SK-N-SH treated with all-trans-retinoic acid at 6 μM for 48 hours (cell line): ENCODE results near the gene BAG3.

Experiments used
- ATAC-seq: fragments of 200-7000 bp; cut with Tn5 transposase; 3 replicates; pipeline ENCODE4 v1.9.1; 2020; ENCODE audit warnings: mild to moderate bottlenecking, moderate library complexity
- ARNTL ChIP-seq: fragments of 450-650 bp; formaldehyde crosslinking; IDR thresholded peaks from 2 replicates; pipeline ENCODE4 v1.5.0; 2020; ENCODE audit warnings: low read depth, mild to moderate bottlenecking, moderate library complexity, borderline replicate concordance
- BACH2 ChIP-seq: fragments of 250-450 bp; sonication (Bioruptor Pico); IDR thresholded peaks from 2 replicates; pipeline ENCODE4 v1.9.0; 2021; ENCODE audit warnings: mild to moderate bottlenecking, borderline replicate concordance
- CSDC2 ChIP-seq: fragments of 250-450 bp; sonication (Bioruptor Pico); IDR thresholded peaks from 2 replicates; pipeline ENCODE4 v1.5.0; 2020; ENCODE audit warnings: mild to moderate bottlenecking, moderate library complexity
- GLIS3 ChIP-seq: fragments of 250-450 bp; sonication (Bioruptor Pico); IDR thresholded peaks from 2 replicates; pipeline ENCODE4 v1.5.0; 2020; ENCODE audit warnings: mild to moderate bottlenecking, moderate library complexity
- ISL1 ChIP-seq: fragments of 250-450 bp; sonication (Bioruptor Pico); IDR thresholded peaks from 2 replicates; pipeline ENCODE4 v2.1.2; 2022; ENCODE audit warnings: mild to moderate bottlenecking, moderate library complexity
- OSR1 ChIP-seq: fragments of 250-450 bp; sonication (Bioruptor Pico); IDR thresholded peaks from 2 replicates; pipeline ENCODE4 v1.8.0; 2022; ENCODE audit warnings: moderate library complexity, mild to moderate bottlenecking, inconsistent platforms
- PPARA ChIP-seq: fragments of 250-450 bp; sonication (Bioruptor Pico); IDR thresholded peaks from 2 replicates; pipeline ENCODE4 v1.5.0; 2020; ENCODE audit warnings: mild to moderate bottlenecking, borderline replicate concordance
- RARB ChIP-seq: fragments of 250-450 bp; sonication (Bioruptor Pico); IDR thresholded peaks from 2 replicates; pipeline ENCODE4 v1.8.0; 2021; ENCODE audit warnings: mild to moderate bottlenecking, moderate library complexity
- SNAI2 ChIP-seq: fragments of 250-450 bp; sonication (Bioruptor Pico); IDR thresholded peaks from 2 replicates; pipeline ENCODE4 v1.5.0; 2020; ENCODE audit warnings: mild to moderate bottlenecking, moderate library complexity
- TCF4 ChIP-seq: fragments of 250-450 bp; sonication (Bioruptor Pico); IDR thresholded peaks from 2 replicates; pipeline ENCODE4 v1.8.0; 2021; ENCODE audit warnings: mild to moderate bottlenecking, moderate library complexity, borderline replicate concordance
- TOX ChIP-seq: fragments of 250-450 bp; sonication (Bioruptor Pico); IDR thresholded peaks from 2 replicates; pipeline ENCODE4 v1.8.0; 2021; ENCODE audit warnings: mild to moderate bottlenecking, moderate library complexity, borderline replicate concordance
- ZC3H10 ChIP-seq: fragments of 250-450 bp; sonication (Bioruptor Pico); IDR thresholded peaks from 2 replicates; pipeline ENCODE4 v1.5.1; 2021; ENCODE audit warnings: mild to moderate bottlenecking, moderate library complexity
- ZFP3 ChIP-seq: fragments of 250-450 bp; sonication (Bioruptor Pico); IDR thresholded peaks from 2 replicates; pipeline ENCODE4 v1.5.0; 2020; ENCODE audit warnings: mild to moderate bottlenecking, moderate library complexity
- ZFP30 ChIP-seq: fragments of 450-650 bp; formaldehyde crosslinking; IDR thresholded peaks from 2 replicates; pipeline ENCODE4 v1.5.0; 2022; ENCODE audit warnings: mild to moderate bottlenecking, moderate library complexity
- ZNF70 ChIP-seq: fragments of 450-650 bp; formaldehyde crosslinking; IDR thresholded peaks from 2 replicates; pipeline ENCODE4 v1.5.0; 2020; ENCODE audit warnings: mild to moderate bottlenecking, moderate library complexity
- ZNF8 ChIP-seq: fragments of 450-650 bp; formaldehyde crosslinking; IDR thresholded peaks from 2 replicates; pipeline ENCODE4 v1.5.0; 2020; ENCODE audit warnings: mild to moderate bottlenecking, moderate library complexity
- TF ChIP-seq, protein P1 (sequence below): fragments of 250-450 bp; sonication (Bioruptor Pico); IDR thresholded peaks from 2 replicates; pipeline ENCODE4 v1.5.1; 2021; ENCODE audit warnings: mild to moderate bottlenecking, moderate library complexity
- TF ChIP-seq, protein P2 (sequence below): fragments of 250-450 bp; sonication (Bioruptor Pico); IDR thresholded peaks from 2 replicates; pipeline ENCODE4 v1.8.0; 2020; ENCODE audit warnings: mild to moderate bottlenecking, moderate library complexity, borderline replicate concordance
- TF ChIP-seq, protein P3 (sequence below): fragments of 250-450 bp; sonication (Bioruptor Pico); IDR thresholded peaks from 2 replicates; pipeline ENCODE4 v1.5.1; 2020; ENCODE audit warnings: low read depth, mild to moderate bottlenecking, moderate library complexity
- TF ChIP-seq, protein P4 (sequence below): fragments of 250-450 bp; sonication (Bioruptor Pico); IDR thresholded peaks from 2 replicates; pipeline ENCODE4 v1.5.0; 2020; ENCODE audit warnings: mild to moderate bottlenecking, moderate library complexity
- TF ChIP-seq, protein P5 (sequence below): fragments of 250-450 bp; sonication (Bioruptor Pico); IDR thresholded peaks from 2 replicates; pipeline ENCODE4 v1.8.0; 2021; ENCODE audit warnings: low read depth, mild to moderate bottlenecking, moderate library complexity, borderline replicate concordance

The BAG3 gene

DNA sequence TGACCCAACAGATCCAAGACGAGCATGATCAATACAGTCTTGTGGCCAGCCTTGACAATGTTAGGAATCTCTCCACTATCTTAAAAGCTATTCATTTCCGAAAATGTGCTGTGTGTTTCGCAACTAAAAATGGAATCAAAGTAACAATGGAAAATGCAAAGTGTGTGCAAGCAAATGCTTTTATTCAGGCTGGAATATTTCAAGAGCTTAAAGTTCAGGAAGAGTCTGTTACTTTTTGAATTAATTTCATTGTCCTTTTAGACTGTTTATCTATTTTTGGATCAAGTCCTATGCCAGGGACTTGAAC is 30.1 kb upstream of the BAG3 start (continued):
- no peak for TF ChIP-seq RARB (CRISPR knock-in tag)
- no peak for TF ChIP-seq PPARA (CRISPR knock-in tag)

DNA sequence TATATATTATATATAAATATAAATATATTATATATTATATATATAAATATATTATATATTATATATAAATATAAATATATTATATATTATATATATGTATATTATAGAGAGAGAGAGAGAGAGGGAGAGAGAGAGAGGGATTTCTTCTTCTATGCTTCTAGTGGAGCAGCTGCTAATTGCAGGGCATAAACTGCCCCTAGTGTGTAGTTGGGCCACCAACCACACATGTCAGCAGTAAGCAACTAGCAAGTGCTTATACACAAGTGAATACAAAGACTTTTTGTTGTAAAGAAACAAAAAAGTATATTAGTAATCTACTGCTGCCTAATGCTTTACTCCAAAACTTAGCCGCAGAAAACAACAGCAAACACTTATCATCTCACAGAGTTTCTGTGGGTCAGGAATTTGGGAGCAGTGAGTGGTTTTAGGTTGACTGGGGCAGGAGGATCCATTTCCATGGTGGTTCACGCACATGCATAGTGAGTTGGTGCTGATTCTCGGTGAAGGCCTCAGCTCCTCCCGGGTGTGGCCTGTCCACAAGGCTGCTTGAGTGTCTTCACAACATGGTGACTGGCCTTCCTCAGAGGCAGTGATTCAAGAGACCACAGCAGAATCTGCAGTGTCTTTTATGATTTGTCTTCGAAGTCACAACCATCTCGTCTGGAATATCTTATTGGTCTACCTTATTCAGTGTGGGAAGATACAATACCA is 25.5 kb upstream of the BAG3 start:
- no peak for ATAC-seq
- TF ChIP-seq OSR1 (CRISPR knock-in tag) (no peak), GLIS3 (no peak), ZNF8 (CRISPR knock-in tag) (no peak)

DNA sequence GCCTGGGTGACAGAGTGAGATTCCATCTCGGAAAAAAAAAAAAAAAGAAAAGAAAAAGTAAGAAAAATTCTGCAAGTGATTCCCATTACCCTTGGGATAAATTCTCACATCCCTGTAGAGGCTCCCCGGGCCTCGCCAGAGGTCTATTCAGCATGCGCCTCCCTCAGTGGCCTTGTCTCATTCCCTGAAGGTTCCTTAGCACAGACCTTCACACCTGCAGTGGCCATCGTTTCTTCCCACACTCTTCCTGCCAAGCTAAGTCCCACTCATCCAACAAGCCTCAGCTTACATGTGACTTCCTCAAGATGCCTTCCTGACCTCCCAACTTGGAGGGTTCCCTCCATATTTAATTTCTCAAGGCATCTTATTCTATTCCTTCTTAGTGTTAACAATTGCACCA is 20.9 kb upstream of the BAG3 start:
- TF ChIP-seq, protein P1, sequence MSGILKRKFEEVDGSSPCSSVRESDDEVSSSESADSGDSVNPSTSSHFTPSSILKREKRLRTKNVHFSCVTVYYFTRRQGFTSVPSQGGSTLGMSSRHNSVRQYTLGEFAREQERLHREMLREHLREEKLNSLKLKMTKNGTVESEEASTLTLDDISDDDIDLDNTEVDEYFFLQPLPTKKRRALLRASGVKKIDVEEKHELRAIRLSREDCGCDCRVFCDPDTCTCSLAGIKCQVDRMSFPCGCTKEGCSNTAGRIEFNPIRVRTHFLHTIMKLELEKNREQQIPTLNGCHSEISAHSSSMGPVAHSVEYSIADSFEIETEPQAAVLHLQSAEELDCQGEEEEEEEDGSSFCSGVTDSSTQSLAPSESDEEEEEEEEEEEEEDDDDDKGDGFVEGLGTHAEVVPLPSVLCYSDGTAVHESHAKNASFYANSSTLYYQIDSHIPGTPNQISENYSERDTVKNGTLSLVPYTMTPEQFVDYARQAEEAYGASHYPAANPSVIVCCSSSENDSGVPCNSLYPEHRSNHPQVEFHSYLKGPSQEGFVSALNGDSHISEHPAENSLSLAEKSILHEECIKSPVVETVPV = no peak
- TF ChIP-seq GLIS3 = no peak
- TF ChIP-seq ZC3H10 = no peak
- TF ChIP-seq ZFP30 (CRISPR knock-in tag) = no peak
- no peak for TF ChIP-seq OSR1 (CRISPR knock-in tag)
- TF ChIP-seq, protein P2, sequence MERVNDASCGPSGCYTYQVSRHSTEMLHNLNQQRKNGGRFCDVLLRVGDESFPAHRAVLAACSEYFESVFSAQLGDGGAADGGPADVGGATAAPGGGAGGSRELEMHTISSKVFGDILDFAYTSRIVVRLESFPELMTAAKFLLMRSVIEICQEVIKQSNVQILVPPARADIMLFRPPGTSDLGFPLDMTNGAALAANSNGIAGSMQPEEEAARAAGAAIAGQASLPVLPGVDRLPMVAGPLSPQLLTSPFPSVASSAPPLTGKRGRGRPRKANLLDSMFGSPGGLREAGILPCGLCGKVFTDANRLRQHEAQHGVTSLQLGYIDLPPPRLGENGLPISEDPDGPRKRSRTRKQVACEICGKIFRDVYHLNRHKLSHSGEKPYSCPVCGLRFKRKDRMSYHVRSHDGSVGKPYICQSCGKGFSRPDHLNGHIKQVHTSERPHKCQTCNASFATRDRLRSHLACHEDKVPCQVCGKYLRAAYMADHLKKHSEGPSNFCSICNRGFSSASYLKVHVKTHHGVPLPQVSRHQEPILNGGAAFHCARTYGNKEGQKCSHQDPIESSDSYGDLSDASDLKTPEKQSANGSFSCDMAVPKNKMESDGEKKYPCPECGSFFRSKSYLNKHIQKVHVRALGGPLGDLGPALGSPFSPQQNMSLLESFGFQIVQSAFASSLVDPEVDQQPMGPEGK (CRISPR knock-in tag) = no peak
- no peak for TF ChIP-seq RARB (CRISPR knock-in tag)
- TF ChIP-seq, protein P3, sequence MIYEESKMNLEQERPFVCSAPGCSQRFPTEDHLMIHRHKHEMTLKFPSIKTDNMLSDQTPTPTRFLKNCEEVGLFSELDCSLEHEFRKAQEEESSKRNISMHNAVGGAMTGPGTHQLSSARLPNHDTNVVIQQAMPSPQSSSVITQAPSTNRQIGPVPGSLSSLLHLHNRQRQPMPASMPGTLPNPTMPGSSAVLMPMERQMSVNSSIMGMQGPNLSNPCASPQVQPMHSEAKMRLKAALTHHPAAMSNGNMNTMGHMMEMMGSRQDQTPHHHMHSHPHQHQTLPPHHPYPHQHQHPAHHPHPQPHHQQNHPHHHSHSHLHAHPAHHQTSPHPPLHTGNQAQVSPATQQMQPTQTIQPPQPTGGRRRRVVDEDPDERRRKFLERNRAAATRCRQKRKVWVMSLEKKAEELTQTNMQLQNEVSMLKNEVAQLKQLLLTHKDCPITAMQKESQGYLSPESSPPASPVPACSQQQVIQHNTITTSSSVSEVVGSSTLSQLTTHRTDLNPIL (CRISPR knock-in tag) = no peak
- no peak for TF ChIP-seq ZFP3
- TF ChIP-seq, protein P4, sequence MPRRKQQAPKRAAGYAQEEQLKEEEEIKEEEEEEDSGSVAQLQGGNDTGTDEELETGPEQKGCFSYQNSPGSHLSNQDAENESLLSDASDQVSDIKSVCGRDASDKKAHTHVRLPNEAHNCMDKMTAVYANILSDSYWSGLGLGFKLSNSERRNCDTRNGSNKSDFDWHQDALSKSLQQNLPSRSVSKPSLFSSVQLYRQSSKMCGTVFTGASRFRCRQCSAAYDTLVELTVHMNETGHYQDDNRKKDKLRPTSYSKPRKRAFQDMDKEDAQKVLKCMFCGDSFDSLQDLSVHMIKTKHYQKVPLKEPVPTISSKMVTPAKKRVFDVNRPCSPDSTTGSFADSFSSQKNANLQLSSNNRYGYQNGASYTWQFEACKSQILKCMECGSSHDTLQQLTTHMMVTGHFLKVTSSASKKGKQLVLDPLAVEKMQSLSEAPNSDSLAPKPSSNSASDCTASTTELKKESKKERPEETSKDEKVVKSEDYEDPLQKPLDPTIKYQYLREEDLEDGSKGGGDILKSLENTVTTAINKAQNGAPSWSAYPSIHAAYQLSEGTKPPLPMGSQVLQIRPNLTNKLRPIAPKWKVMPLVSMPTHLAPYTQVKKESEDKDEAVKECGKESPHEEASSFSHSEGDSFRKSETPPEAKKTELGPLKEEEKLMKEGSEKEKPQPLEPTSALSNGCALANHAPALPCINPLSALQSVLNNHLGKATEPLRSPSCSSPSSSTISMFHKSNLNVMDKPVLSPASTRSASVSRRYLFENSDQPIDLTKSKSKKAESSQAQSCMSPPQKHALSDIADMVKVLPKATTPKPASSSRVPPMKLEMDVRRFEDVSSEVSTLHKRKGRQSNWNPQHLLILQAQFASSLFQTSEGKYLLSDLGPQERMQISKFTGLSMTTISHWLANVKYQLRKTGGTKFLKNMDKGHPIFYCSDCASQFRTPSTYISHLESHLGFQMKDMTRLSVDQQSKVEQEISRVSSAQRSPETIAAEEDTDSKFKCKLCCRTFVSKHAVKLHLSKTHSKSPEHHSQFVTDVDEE (CRISPR knock-in tag) = no peak
- TF ChIP-seq CSDC2 (CRISPR knock-in tag) = no peak
- TF ChIP-seq ARNTL (CRISPR knock-in tag) = no peak
- no peak for TF ChIP-seq ISL1
- no peak for TF ChIP-seq ZNF70 (CRISPR knock-in tag)
- ATAC-seq = no peak

DNA sequence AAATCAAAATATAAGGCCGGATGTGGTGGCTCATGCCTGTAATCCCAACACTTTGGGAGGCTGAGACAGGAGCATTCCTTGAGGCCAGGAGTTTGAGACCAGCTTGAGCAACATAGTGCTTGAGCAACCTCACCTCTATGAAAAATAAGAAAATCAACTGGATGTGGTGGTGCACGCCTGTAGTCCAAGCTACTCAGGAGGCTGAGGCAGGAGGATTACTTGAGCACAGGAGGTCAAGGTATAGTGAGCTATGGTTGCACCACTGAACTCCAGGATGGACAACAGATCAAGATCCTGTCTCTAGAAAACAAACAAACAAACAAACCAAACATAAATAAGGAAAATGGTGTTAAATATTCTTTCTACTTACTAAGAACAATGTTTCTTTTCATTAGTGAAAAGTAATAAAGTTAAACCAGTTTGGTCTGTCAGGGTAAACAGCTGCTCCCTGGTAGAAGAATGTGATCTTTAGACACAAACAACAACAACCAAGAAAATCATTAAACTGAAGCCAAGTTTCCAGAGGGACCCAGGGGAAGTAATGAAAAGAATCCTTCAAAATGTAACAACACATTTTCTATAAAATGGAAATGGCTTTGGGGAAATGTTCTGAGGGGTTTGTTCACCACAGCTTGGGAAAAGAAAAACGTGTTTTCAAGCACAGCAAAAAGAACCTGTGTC is 17.5 kb upstream of the BAG3 start:
- ATAC-seq = no peak
- TF ChIP-seq BACH2 (CRISPR knock-in tag) (no peak), ZNF8 (CRISPR knock-in tag) (no peak), TOX (no peak), SNAI2 (CRISPR knock-in tag) (no peak), ARNTL (CRISPR knock-in tag) (no peak), ISL1 (no peak), ZNF70 (CRISPR knock-in tag) (no peak), ZFP3 (no peak), CSDC2 (CRISPR knock-in tag) (no peak), TCF4 (CRISPR knock-in tag) (no peak), RARB (CRISPR knock-in tag) (no peak), ZFP30 (CRISPR knock-in tag) (no peak), OSR1 (CRISPR knock-in tag) (no peak), PPARA (CRISPR knock-in tag) (no peak)
- TF ChIP-seq, protein P5, sequence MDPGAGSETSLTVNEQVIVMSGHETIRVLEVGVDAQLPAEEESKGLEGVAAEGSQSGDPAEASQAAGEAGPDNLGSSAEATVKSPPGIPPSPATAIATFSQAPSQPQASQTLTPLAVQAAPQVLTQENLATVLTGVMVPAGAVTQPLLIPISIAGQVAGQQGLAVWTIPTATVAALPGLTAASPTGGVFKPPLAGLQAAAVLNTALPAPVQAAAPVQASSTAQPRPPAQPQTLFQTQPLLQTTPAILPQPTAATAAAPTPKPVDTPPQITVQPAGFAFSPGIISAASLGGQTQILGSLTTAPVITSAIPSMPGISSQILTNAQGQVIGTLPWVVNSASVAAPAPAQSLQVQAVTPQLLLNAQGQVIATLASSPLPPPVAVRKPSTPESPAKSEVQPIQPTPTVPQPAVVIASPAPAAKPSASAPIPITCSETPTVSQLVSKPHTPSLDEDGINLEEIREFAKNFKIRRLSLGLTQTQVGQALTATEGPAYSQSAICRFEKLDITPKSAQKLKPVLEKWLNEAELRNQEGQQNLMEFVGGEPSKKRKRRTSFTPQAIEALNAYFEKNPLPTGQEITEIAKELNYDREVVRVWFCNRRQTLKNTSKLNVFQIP = no peak
- TF ChIP-seq, protein P2 (CRISPR knock-in tag) = no peak
